ENCODE results near the gene TPR.

The TPR gene

GRCh38 chr1:186283374-186283773 is 91.7 kb downstream of the TPR start:
- no peak for DNase-seq

GRCh38 chr1:186282466-186282865 is 92.6 kb downstream of the TPR start:
- DNase-seq = no peak

GRCh38 chr1:186275822-186276221 is 99.2 kb downstream of the TPR start:
- no peak for DNase-seq

GRCh38 chr1:186272486-186272885 is 102.6 kb downstream of the TPR start:
- DNase-seq = no peak

- no peak for DNase-seq
Measured at GRCh38 chr1:186271032-186271431, 104.0 kb downstream of the TPR start.
